ENCODE data around the gene FBXO27.

GRCh38 chr19:38993271-38993670, 39.1 kb downstream of the FBXO27 start:
- TF ChIP-seq CTCF (IDR thresholded peaks at IDR 0.05 in 8 of 11, conservative IDR thresholded peaks at IDR 0.05 in 3 of 11): no peak
- TF ChIP-seq POLR2AphosphoS5 (IDR thresholded peaks at IDR 0.05): no peak
- no peak for TF ChIP-seq POLR2A (IDR thresholded peaks at IDR 0.05)
